Spleen (tissue), 11 donors: ENCODE data around the gene OSBPL1A. TPM values are rescaled to one million over a fixed set of nuclear protein-coding genes. Genes with fewer than 3 reads are reported as not detected.

Source experiments
- DNase-seq: peaks from one replicate; pipeline ENCODE4 v3.0.0-alpha.2; 2020
- H3K27ac ChIP-seq, 8 donors: fragments of 200-600 bp; sonication (generic) in 7 of 8; 1 replicate in 4 of 8; 2 replicates in 4 of 8; pipeline versions ENCODE4 v1.5.0 to v1.8.0; 2016 to 2021; ENCODE audit warnings: inconsistent platforms in 4 of 8, mild to moderate bottlenecking in 4 of 8, moderate library complexity in 1 of 8
- H3K27me3 ChIP-seq, 7 donors: fragments of 200-600 bp; sonication (generic) in 6 of 7; replicated peaks in 1 of 7; 1 replicate in 4 of 7; 2 replicates in 3 of 7; pipeline versions ENCODE4 v1.5.0 to v1.8.0; 2016 to 2021; ENCODE audit warnings: inconsistent platforms in 3 of 7, mild to moderate bottlenecking in 1 of 7
- H3K36me3 ChIP-seq, 6 donors: fragments of 200-600 bp; sonication (generic) in 5 of 6; 1 replicate in 4 of 6; 2 replicates in 2 of 6; pipeline versions ENCODE4 v1.5.0 to v1.8.0; 2016 to 2021; ENCODE audit warnings: inconsistent platforms in 2 of 6
- H3K4me1 ChIP-seq, 6 donors: fragments of 200-600 bp; sonication (generic) in 5 of 6; 1 replicate in 3 of 6; 2 replicates in 3 of 6; pipeline versions ENCODE4 v1.5.0 to v1.8.0; 2016 to 2021; ENCODE audit warnings: inconsistent platforms in 3 of 6
- H3K4me3 ChIP-seq, 8 donors: fragments of 200-600 bp; sonication (generic) in 7 of 8; 1 replicate in 4 of 8; 2 replicates in 4 of 8; pipeline versions ENCODE4 v1.5.0 to v1.8.0; 2016 to 2021; ENCODE audit warnings: inconsistent platforms in 4 of 8, mild to moderate bottlenecking in 4 of 8, moderate library complexity in 2 of 8
- H3K9me3 ChIP-seq, 8 donors: fragments of 200-600 bp; sonication (generic) in 7 of 8; 1 replicate in 4 of 8; 2 replicates in 4 of 8; pipeline versions ENCODE4 v1.5.0 to v1.8.0; 2016 to 2021; ENCODE audit warnings: inconsistent platforms in 4 of 8
- POLR2A ChIP-seq, 3 donors: fragments of 450-650 bp; IDR thresholded peaks; one replicate each; pipeline ENCODE4 v1.5.1; 2017; ENCODE audit warnings: antibody characterized with exemption in 3 of 3, mild to moderate bottlenecking in 1 of 3
- POLR2AphosphoS5 ChIP-seq, 3 donors: sonication (generic); formaldehyde crosslinking; IDR thresholded peaks; one replicate each; pipeline ENCODE4 v1.5.1; 2017; ENCODE audit warnings: antibody characterized with exemption in 3 of 3
- WGBS, 5 donors: extraction: QIAGEN DNeasy Blood & Tissue Kit in 3 of 5; methylation state at CpG; one replicate each; pipeline versions ENCODE4 v1.1.5 to v1.1.7; 2013 to 2018; 5-methylcytosine and 5-hydroxymethylcytosine counted together
- intact Hi-C: fragments of 100-400 bp; cut with DNase I; formaldehyde crosslinking; loops from one replicate; pipeline ENCODE4 v1.15.0; 2023; ENCODE audit warnings: low total_unique reads
- polyA plus RNA-seq, 3 donors: library from polyadenylated mRNA; stranded (reverse); fragments of 200-250 nt; gene quantifications; one replicate each; pipeline ENCODE4 v1.2.1, GENCODE V29; 2013
- total RNA-seq, 7 donors: library from RNA; depleted of rRNA in 3 of 7; stranded (reverse); fragments of >200 nt in 3 of 7; fragmentation: NEBNext Ultra II Directional in 4 of 7; extraction: Animal tissue kit (Norgen Biotek cat#: 25700) in 4 of 7; gene quantifications; one replicate each; pipeline versions ENCODE4 v1.1.0 to v1.2.1, GENCODE V29; 2016 to 2021
- TF ChIP-seq, protein P1 (sequence below), 11 experiments: fragments of 200-600 bp in 7 of 11; fragments of 450-650 bp in 4 of 11; sonication (generic) in 4 of 11; IDR thresholded peaks in 8 of 11; conservative IDR thresholded peaks in 3 of 11; 1 replicate in 7 of 11; 2 replicates in 4 of 11; pipeline versions ENCODE4 v1.4.0 to v1.8.0; 2016 to 2021; ENCODE audit warnings: antibody characterized with exemption in 11 of 11, inconsistent platforms in 4 of 11, mild to moderate bottlenecking in 1 of 11
- donor health status: healthy with polysubstance abuse.
- donor health status: DM: no; HTN: no; CAD: no; lungs with moderate emphysema.
- donor health status: DM: no; HTN: no; CAD: no.
- donor health status: Bipolar disorder and iron deficiency.
- donor health status: healthy.
- donor health status: DM: no; HTN: no; CAD: no.
- donor health status: DM: yes; HTN: yes; CAD: no.

Gene OSBPL1A
- total and polyA plus RNA-seq, 10 donors: 3.8 to 29.6 (median 22.1) TPM

DNA sequence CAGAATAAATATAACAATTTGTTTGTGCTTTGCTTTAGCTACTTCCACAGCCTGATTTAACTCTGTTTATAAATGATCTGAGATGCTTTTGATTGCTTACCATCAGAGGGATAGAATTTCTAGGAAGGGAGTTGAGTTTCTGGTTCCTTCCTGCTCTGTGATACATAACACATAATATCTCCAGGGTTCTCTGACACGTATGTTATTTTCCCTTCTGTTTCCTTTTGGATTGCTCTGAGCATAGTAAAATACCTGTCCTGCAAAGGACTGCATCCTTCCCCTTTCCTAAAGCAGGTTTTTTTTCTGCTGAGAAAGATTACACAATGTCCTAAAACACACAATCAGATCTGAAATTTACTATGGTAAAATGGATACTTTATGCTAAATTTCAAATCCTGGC lies 182.7 kb downstream of the OSBPL1A start:
- no peak overlapping the region for H3K27ac ChIP-seq
- TF ChIP-seq, protein P1, sequence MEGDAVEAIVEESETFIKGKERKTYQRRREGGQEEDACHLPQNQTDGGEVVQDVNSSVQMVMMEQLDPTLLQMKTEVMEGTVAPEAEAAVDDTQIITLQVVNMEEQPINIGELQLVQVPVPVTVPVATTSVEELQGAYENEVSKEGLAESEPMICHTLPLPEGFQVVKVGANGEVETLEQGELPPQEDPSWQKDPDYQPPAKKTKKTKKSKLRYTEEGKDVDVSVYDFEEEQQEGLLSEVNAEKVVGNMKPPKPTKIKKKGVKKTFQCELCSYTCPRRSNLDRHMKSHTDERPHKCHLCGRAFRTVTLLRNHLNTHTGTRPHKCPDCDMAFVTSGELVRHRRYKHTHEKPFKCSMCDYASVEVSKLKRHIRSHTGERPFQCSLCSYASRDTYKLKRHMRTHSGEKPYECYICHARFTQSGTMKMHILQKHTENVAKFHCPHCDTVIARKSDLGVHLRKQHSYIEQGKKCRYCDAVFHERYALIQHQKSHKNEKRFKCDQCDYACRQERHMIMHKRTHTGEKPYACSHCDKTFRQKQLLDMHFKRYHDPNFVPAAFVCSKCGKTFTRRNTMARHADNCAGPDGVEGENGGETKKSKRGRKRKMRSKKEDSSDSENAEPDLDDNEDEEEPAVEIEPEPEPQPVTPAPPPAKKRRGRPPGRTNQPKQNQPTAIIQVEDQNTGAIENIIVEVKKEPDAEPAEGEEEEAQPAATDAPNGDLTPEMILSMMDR (IDR thresholded peaks at IDR 0.05 in 8 of 11, conservative IDR thresholded peaks at IDR 0.05 in 3 of 11): no peak
- no peak for DNase-seq
- H3K27me3 ChIP-seq: no peaks in the 10 kb centered on the region
- H3K36me3 ChIP-seq: no peaks in the 10 kb centered on the region
- WGBS, 5 donors: 46 to 69% (median 55%) methylated on average over 1 of the region's 1 CpG
- intact Hi-C loops: no loop called here
- H3K4me1 ChIP-seq: peaks cover 0 to 8% (median 0%) of the 10 kb centered on the region in 6 donors
- no peak overlapping the region for H3K4me3 ChIP-seq
- no peaks in the 10 kb centered on the region for H3K9me3 ChIP-seq

DNA sequence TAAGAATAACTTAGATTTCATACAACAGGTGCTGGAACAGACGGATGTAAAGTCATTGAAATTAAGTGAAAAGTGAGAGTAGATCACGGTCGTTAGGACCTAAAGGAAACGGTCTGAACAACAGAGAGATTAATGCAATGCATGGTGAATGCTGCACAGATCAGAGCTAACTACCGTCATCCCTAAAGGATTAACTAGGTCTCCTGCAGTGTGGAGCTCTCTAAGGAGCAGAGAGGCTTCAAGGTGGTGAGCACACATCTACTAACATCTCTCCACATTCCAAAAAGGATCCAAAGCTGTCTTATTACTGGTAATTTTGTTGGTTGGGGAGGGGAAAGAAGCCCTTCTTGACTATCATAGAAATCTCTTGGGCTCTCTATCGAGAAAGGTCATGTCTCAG lies 183.5 kb downstream of the OSBPL1A start:
- H3K4me1 ChIP-seq: peaks cover 0 to 8% (median 0%) of the 10 kb centered on the region in 6 donors
- no peak for DNase-seq
- WGBS, 5 donors: 76 to 87% (median 78%) methylated on average over 6 of the region's 6 CpGs
- no peak overlapping the region for H3K27ac ChIP-seq
- H3K36me3 ChIP-seq: no peaks in the 10 kb centered on the region
- intact Hi-C loops: no loop called here
- no peaks in the 10 kb centered on the region for H3K27me3 ChIP-seq
- H3K9me3 ChIP-seq: no peaks in the 10 kb centered on the region
- TF ChIP-seq POLR2A (IDR thresholded peaks at IDR 0.05): no peak
- TF ChIP-seq, protein P1 (IDR thresholded peaks at IDR 0.05 in 8 of 11, conservative IDR thresholded peaks at IDR 0.05 in 3 of 11): no peak
- TF ChIP-seq POLR2AphosphoS5 (IDR thresholded peaks at IDR 0.05): no peak
- H3K4me3 ChIP-seq: no peak overlapping the region

GRCh38 chr18:24212939-24213338 lies 184.7 kb downstream of the OSBPL1A start:
- no peaks in the 10 kb centered on the region for H3K9me3 ChIP-seq
- no peaks in the 10 kb centered on the region for H3K36me3 ChIP-seq
- peaks cover 0 to 8% (median 0%) of the 10 kb centered on the region in 6 donors for H3K4me1 ChIP-seq
- H3K4me3 ChIP-seq: no peak overlapping the region
- 88 to 96% (median 91%) methylated on average over 6 of the region's 6 CpGs for WGBS, 5 donors
- intact Hi-C loops: no loop called here
- TF ChIP-seq, protein P1 (IDR thresholded peaks at IDR 0.05 in 8 of 11, conservative IDR thresholded peaks at IDR 0.05 in 3 of 11): no peak
- TF ChIP-seq POLR2A (IDR thresholded peaks at IDR 0.05) (no peak), POLR2AphosphoS5 (IDR thresholded peaks at IDR 0.05) (no peak)
- no peak for DNase-seq
- no peaks in the 10 kb centered on the region for H3K27me3 ChIP-seq
- H3K27ac ChIP-seq: no peak overlapping the region

DNA sequence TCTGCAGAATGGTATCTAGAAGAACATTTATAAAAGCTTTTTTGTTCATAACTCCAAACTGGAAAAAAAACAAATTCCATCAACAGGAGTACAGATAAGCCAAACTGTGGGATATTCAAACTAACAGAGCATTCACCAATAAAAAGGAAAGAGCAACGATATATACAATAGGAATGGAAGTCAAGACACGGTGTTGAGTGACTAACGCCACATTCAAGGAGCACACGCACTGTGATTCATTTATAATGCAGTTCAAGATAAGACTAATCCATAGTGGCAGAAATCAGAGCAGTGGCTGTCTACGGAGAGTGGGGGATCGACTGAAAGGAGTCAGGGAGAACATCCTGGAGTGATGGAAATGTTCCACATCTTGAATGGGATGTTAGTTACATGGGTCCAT lies 188.1 kb downstream of the OSBPL1A start:
- intact Hi-C loops: no loop called here
- no peak for DNase-seq

More for the DNA sequence above, 188.1 kb downstream of the OSBPL1A start:
- H3K36me3 ChIP-seq: no peaks in the 10 kb centered on the region
- 81 to 95% (median 94%) methylated on average over 6 of the region's 6 CpGs for WGBS, 5 donors
- H3K4me1 ChIP-seq: no peaks in the 10 kb centered on the region
- no peak overlapping the region for H3K27ac ChIP-seq
- TF ChIP-seq, protein P1 (IDR thresholded peaks at IDR 0.05 in 8 of 11, conservative IDR thresholded peaks at IDR 0.05 in 3 of 11): no peak
- TF ChIP-seq POLR2AphosphoS5 (IDR thresholded peaks at IDR 0.05) (no peak), POLR2A (IDR thresholded peaks at IDR 0.05) (no peak)
- no peaks in the 10 kb centered on the region for H3K27me3 ChIP-seq
- H3K4me3 ChIP-seq: no peak overlapping the region
- no peaks in the 10 kb centered on the region for H3K9me3 ChIP-seq
